NCI-H2081 treated with DMSO at 0.1 percent for 48 hours (cell line): ENCODE results near the gene NMB.

Experiments
- DNase-seq: peaks from one replicate; lab custom pipeline; 2025; lab: John Stamatoyannopoulos, UW

The NMB gene

GRCh38 chr15:84611631-84612030, 46.4 kb downstream of the NMB start:
- no peak for DNase-seq

GRCh38 chr15:84609818-84610525, 48.0 kb downstream of the NMB start:
- no peak for DNase-seq

DNA sequence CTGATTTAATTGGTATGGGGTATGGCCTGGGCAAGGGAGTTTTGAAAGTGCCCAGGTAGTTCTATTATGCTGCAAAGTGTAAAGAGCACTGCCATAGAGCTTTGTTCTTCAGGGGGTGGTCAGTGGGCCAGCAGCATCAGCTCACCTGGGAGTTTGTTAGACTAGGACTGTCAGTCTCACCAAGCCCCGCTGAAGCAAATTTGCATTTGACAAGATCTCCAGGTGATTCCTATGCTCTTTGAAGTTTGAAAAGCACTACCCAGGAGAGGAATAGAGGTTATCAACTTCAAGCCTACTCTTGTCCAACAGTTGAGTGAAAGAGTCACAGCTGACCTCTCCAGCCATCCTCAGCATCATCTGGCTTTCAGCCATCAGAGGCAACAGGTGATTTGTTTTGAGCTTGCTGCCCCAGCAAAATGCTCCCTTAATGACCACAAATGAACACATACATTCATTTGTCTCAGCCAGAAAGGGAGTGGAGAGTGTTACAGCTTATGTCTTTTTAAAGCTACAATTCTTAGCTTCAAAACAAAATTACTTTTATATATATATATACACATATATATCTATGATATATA, 49.2 kb downstream of the NMB start:
- DNase-seq = no peak

- no peak for DNase-seq
These were observed 51.3 kb downstream of the NMB start for GRCh38 chr15:84606653-84607120.

GRCh38 chr15:84605554-84605882, 52.5 kb downstream of the NMB start:
- no peak for DNase-seq
